Measurements from ENCODE around the gene CHPF.

Gene CHPF

GRCh38 chr2:219566640-219567039, 23.0 kb upstream of the CHPF start:
- DNase-seq = no peak

DNA sequence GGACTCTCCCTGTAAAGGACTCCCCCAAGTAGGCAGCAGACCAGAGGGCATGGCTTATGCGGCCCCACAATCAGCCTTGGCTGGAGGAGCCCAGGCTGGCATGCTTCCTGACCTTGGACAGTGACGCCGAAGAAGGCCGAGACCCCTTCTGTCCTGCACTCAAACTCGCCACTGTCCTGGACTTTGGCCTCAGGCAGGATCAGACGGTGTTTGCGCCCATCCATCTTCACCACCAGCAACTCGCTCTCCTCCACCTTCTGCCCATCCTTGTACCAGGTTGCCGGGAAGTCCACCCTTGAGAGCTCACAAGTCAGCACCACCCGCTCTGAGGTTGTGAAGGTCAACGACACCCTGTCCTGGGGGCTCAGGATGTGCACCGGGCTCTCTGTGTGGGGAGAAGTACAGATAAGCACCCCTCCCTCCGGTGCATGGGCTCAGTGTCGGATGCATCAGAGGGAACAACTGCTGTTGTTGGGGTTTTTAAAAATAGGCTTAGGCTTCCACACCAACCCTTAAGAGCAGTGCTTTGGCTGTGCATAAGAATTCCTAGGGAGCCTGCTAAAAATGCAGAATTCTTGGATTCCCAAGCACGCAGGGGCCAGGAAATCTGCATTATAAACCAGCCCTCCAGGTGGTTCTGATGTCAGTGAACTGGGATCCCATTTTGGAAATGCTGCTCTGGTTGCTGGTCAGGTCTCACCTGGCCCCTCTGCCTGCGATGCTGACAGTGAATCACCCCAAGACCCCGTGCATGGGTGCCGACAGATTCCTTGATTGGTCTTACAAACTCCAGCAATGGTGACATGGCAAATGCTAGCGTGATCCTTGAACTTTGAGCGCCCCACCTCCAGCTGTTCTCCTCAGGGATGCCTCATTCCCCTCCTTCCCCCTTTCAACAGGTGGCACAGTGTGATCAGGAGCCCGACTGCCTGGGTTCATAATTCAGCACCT, 21.8 kb upstream of the CHPF start:
- DNase-seq = no peak

GRCh38 chr2:219563271-219563928, 19.8 kb upstream of the CHPF start:
- DNase-seq = no peak

- DNase-seq = no peak
Measured at GRCh38 chr2:219562049-219563020, 18.7 kb upstream of the CHPF start.

- DNase-seq = no peak
Measured at GRCh38 chr2:219561179-219562048, 17.8 kb upstream of the CHPF start.

- no peak for DNase-seq
Measured at GRCh38 chr2:219560893-219561178, 17.2 kb upstream of the CHPF start.

- DNase-seq = peak; percentile 35
Measured at GRCh38 chr2:219560037-219560892, 16.7 kb upstream of the CHPF start.

- no peak for DNase-seq
Measured at GRCh38 chr2:219559156-219559915, 15.7 kb upstream of the CHPF start.

- DNase-seq = no peak
Measured at GRCh38 chr2:219557791-219558785, 14.5 kb upstream of the CHPF start.

GRCh38 chr2:219557320-219557719, 13.7 kb upstream of the CHPF start:
- no peak for DNase-seq

GRCh38 chr2:219556413-219556812, 12.8 kb upstream of the CHPF start:
- DNase-seq = no peak

- no peak for DNase-seq
Measured at GRCh38 chr2:219555956-219556355, 12.3 kb upstream of the CHPF start.

GRCh38 chr2:219554350-219554749, 10.7 kb upstream of the CHPF start:
- DNase-seq = no peak

GRCh38 chr2:219553463-219553963, 9.9 kb upstream of the CHPF start:
- DNase-seq = no peak

- no peak for DNase-seq
Measured at GRCh38 chr2:219553168-219553417, 9.5 kb upstream of the CHPF start.

DNA sequence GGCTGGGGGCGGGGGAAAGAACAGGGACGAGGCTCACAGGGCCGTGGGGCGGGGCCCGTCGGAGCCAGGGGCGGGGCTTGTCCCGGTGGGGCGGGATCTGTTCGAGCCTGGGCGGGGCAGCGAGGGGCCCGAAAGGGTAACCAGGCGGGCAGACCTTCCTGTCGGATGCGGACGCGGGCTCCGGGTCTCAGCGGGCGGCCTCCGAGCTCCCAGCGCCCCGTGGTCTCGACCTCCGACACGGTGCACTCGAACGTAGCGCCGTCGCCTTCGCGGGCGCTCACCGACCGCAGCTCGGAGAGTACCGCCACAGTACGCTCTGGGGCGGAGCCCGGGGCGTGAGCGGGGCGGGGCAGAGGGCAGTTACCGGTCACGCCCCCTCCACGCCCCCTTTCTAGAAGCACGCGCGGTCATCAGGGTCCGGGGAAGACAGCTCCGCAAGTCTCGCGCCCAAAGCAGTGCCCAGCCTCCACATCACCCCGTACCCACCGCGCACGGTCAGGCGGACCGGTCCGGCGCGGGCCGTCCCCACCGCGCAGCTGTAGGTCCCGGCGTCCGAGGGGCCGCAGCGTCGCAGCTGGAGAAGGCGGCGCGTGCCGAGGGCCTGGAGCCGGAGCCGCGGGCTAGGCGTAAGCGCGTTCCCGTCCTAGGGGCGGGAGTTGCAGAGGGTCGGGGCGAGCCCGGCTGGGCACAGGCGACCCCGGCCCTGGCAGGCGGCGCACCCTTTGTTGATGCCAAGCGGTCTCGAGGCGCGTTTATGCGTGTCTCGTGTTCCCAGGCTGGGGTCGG, 9.0 kb upstream of the CHPF start:
- DNase-seq = peak; percentile 92

GRCh38 chr2:219551441-219552381, 8.1 kb upstream of the CHPF start:
- peak; percentile 71 for DNase-seq
